HG03565 (cell line): ENCODE results near the gene BAD.

ENCODE experiments used
- ATAC-seq: cut with Tn5 transposase; IDR thresholded peaks from one replicate; pipeline ENCODE4 v1.9.1; 2021; ENCODE audit warnings: mild to moderate bottlenecking, moderate library complexity; ENCODE audit not compliant: unreplicated experiment

BAD gene

GRCh38 chr11:64232967-64233315 lies 51.5 kb downstream of the BAD start:
- no peak for ATAC-seq

DNA sequence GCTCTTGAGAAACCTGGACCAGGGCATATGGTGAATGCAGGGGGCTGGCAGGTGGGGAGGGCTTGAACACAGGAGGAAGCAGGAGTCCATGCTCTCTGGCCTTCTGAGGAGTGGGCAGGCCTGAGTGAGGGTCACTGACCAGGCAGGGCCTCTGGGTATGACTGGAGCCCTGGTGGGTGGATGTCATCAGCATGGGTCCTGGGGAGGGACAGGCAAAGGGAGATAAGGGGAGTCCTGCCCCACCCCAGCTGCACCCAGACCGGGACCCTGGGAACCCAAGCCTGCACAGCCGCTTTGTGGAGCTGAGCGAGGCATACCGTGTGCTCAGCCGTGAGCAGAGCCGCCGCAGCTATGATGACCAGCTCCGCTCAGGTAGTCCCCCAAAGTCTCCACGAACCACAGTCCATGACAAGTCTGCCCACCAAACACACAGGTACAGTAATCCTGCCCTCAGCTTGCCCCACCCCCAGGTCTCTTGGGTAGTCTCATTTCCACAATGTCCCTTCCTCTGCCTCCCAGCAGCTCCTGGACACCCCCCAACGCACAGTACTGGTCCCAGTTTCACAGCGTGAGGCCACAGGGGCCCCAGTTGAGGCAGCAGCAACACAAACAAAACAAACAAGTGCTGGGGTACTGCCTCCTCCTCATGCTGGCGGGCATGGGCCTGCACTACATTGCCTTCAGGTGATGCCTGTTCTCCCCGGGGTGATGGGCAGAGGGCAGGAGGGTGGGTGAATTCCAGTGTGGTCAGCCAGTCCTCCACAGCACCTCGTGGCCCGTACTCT lies 52.1 kb downstream of the BAD start:
- ATAC-seq, result no peak

- ATAC-seq, result no peak
Measured at GRCh38 chr11:64231546-64231945, 52.9 kb downstream of the BAD start.

- ATAC-seq, result no peak
Measured at GRCh38 chr11:64230985-64231365, 53.5 kb downstream of the BAD start.

DNA sequence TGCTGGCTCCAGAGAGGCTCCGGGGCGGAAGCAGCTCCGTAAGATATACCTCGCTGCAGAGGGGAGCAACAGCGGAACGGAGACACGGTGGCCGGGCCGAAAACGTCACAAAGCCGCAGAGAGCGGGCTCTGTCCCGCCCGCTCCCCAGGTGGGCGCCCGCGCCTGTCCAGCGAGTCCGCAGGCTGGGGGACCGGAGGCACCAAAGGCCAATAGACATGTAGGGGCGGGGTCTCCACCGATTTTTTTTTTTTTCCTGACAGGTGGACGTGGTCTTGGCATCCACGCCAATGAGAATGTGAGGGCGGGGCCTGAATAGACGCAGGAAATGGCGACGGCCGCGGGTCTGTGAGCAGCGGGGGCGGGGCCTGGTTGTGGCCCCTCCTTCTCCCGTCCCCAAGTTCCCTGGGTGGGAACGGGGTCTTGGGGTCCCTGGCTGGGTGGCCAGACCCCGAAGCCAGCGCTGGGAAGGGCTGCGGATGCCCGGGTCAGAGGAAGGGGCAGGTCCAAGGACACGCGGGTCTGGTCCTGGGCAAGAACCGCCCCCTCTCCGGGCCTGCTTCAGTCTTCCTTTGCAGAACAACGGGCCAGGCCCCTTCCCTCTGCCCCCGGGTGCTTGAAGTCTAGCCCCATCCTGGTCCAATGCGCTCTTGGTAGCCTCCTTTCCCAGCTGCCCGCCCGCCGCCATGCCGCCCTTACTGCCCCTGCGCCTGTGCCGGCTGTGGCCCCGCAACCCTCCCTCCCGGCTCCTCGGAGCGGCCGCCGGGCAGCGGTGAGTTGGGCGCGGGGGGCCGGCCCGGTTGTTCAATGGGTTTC lies 54.1 kb downstream of the BAD start, which contains the start of gene DNAJC4:
TSS of gene DNAJC4 (plus strand) at position 378 of the 814 bp plus-strand sequence. CDS start at position 685, 307 bp downstream.
- ATAC-seq, result peak; percentile 33

- ATAC-seq, result no peak
Measured at GRCh38 chr11:64229744-64230170, 54.7 kb downstream of the BAD start.

DNA sequence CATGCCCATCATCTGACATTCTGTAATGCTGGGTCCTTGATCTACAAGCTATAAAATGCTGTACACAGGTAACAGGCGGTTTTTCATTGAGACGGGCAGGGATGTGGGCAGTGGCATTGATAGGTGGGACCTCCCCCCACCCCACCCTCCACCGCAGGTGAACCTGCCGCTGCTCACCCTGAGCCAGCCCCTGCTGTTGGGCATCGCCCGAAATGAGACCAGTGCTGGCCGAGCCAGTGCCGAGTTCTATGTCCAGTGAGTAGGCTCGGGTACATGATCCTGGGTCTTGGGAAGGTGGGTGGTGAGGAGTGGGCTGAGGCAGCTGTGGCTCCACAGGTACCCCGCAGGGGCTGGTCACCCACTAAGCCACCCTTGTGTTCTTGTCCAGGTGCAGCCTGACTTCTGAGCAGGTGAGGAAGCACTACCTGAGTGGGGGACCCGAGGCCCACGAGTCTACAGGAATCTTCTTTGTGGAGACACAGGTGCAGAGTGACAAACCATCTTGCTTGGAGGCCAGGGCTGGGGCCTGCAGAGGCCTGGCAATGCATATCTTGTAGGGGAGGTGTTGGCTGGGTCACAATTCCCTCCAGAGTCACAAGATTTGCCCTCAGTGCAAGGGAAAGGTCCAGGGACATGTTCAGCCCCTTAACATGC lies 55.2 kb downstream of the BAD start:
- ATAC-seq, result no peak

- ATAC-seq, result no peak
Measured at GRCh38 chr11:64227405-64227956, 57.0 kb downstream of the BAD start.

GRCh38 chr11:64226507-64227051 lies 57.9 kb downstream of the BAD start:
- ATAC-seq, result no peak

DNA sequence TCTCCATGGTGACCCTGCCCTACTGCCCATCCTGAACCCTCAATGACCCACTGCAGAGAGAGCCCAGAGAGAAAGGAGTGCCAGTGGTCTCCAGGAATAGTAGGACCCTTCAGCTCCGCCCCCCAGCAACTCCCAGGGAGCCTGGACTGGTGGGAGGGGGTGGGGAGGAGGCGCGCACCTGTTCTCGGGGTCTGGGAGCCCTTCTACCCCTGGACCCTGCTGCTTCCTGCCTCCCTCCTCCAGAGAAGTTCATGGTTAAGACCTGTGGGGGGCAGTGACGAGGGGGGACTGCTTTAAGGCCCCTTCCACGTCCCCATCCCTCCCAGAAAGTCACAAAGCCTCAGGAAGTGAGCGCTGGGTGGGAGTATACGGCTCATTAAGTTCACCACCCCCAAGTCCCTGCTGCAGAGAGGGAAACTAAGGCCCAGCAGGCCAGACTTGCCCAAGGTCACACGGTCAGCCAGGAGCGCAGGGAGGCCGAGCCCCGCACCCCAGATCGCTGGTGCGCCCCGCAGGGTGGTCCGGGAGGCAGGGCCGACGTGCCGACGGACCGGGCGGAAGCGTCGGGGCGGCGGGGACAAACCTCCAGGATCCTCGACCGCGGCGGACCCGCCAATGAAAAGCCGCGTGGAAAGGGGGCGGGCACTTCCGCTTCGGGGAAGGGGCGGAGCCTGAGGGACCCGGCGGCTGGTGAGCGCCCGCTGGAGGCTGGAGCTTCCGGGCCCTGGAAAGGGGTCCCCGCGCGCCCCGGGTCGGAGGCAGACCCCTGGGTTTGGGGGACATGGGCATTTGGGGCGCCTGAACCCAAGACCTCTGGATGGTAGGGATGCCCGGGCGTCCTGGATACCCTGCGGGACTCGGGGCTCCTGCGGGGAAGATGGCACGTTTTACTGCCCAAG lies 58.6 kb downstream of the BAD start, which contains the start of the genes NUDT22 and TRPT1:
TSS of gene NUDT22 (plus strand) at position 667 of the 899 bp plus-strand sequence. CDS start 379 bp downstream, outside the sequence.
TSS of gene TRPT1 (minus strand) at position 579 of the 899 bp plus-strand sequence. CDS start at position 253, 326 bp downstream.
- no peak for ATAC-seq

- ATAC-seq, result no peak
Measured at GRCh38 chr11:64224891-64225607, 59.4 kb downstream of the BAD start.

GRCh38 chr11:64224151-64224890 lies 60.1 kb downstream of the BAD start:
- ATAC-seq, result no peak

GRCh38 chr11:64223001-64223651 lies 61.3 kb downstream of the BAD start:
- no peak for ATAC-seq

- ATAC-seq, result no peak
Measured at GRCh38 chr11:64222651-64223000, 61.8 kb downstream of the BAD start.

GRCh38 chr11:64220798-64221197 lies 63.7 kb downstream of the BAD start:
- no peak for ATAC-seq

GRCh38 chr11:64220271-64220670 lies 64.2 kb downstream of the BAD start:
- ATAC-seq, result no peak
